T-helper 2 cell (primary cell): Measurements from ENCODE around the gene ABCA13.

Experiments used
- DNase-seq, 5 experiments: peaks; one replicate each; pipeline versions ENCODE4 v3.0.0 to v3.0.0-alpha.2; 2012 to 2022

Gene ABCA13

DNA sequence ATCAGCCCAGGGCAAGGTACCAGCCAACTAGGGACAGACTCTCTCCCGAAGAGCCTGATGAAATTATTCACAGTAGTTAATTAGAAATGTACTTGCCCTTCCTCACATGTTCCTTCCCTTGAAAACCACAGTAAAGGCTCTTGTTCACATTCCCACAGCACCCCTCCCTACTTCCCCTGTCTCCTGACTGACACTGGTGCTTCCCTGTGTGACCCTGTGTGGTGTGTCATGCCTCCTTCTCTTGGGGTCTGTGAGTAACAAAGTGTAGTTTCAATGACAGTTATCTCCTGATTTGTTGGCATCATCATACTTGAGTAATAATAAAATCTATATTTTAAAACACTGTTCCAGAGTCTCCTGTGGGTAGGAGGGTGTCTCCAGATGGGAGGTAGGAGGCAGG lies 209.7 kb downstream of the ABCA13 start:
- no peak for DNase-seq

GRCh38 chr7:48381571-48381970 lies 210.3 kb downstream of the ABCA13 start:
- DNase-seq = no peak

DNA sequence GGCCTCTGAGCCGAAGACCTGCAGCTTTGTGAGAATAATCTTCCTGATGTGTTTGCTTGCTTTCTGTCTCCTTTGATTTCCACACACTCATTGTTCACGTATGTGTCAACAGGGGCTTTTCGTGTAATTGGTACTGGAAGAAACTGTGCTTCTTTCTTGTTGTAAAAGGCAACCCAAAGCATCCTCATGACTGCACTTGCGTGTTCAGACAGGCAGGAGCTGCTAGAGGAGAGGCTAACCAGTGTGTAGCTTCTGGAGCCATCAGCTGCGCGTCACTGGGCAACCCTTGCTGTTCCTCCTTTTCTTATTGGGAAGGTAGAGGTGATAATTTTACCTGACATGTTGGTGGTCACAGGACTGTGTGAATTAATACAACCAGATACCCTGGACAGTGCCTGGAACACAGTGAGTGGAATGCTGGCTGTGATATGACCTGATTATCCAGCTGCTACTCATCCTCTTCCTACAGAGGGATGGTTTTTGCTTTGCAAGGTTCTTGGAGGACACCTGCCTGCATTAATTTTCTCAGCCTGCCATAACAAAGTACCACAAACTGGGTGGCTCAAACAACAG lies 213.0 kb downstream of the ABCA13 start:
- DNase-seq = no peak

GRCh38 chr7:48387932-48388331 lies 216.7 kb downstream of the ABCA13 start:
- no peak for DNase-seq

GRCh38 chr7:48388911-48389310 lies 217.7 kb downstream of the ABCA13 start:
- no peak for DNase-seq

GRCh38 chr7:48389977-48390376 lies 218.7 kb downstream of the ABCA13 start:
- DNase-seq = peak in 1 of 5 experiments; percentile 2

DNA sequence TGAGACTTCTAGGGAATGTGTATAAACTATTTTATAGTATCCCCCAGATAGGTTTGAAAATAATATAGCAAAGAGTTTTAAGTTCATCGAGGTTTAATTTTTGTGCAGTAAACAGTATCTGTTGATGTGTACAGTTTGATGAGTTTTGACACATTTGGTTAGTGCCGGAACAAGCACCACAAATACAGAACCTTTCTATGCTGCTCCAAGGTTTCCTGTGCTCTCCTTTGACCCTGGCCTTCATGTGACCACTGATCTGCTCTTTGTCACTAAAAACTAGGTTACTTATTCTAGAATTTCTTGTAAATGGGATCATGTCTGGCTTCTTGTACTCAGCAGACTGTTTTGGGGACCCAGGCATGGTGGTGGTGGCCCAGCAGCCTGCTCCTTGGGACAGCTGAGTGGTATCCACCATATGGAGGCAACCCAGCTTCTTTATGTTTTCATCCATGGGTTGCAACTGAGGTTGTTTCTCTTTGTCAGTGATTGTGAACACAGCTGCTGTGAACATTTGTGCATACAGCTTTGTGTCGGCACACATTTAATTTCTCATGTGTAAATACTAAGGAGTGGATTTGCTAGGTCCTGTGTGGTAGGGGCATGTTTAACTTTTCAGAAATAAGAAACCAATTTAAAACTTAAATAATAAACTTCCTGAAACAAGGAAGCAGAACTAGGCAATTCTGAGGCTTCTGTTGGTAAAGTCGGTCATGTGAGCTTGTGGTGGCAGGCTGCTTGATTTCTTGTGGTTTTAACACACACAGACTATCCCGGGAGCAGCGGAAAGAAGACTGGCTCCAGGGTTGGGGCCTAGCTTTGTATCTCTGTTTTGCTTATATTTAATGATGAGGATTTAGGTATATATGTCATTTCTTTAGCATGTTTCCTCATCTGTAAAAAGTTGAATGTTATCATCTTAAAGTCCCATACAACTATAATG lies 219.4 kb downstream of the ABCA13 start:
- no peak for DNase-seq

DNA sequence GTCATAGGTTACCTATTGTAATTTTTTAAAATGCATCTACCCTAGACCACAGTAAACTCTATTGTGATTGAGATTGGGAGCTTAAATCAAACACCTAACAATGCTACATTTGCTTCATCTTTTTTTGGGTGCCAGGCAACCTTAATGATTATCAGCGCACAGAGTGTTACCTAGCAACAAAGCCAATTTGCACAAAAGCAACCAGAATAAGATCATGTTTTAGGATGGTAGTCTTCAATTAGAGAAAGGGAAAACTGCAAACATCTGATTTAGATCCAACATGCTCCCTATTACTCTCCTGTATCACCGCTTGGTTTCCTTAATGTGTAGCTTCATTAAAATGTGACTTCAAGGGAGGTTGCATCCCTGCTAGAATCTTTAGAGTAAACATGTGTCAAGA lies 226.9 kb downstream of the ABCA13 start:
- no peak for DNase-seq

DNA sequence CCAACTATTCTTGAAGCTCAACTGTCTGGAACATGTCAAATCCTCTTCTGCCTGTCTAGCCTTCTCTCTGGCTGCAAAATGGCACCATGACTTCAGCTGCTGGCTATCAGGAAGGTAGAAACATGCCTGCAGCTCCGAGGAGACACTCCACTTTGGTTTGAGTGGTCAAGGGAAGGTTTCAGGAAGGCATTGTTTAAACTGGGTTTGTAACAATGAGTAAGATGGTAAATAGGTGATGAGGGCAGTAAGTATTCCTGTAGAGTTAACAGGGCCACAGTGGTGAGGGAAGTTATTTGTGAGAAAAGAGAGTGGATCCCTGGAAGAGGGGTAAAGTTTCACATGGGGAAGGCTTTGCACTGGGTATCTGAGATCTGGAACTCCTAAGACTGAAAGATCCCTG lies 231.5 kb downstream of the ABCA13 start:
- no peak for DNase-seq

DNA sequence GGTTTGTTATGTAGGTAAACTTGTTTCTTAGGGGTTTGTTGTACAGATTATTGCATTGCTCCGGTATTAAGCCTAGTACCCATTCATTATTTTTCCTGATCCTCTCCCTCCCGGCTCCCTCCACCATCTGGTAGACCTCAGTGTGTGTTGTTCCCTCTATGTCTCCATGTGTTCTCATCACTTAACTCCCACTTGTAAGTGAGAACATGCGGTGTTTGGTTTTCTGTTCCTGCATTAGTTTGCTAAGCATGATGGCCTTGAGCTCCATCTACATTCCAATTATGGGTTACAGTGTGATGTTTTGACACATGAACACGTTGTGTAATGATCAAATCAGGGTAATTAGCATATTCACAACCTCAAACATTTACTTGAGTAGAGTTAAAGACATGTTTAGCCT lies 237.5 kb downstream of the ABCA13 start:
- no peak for DNase-seq

DNA sequence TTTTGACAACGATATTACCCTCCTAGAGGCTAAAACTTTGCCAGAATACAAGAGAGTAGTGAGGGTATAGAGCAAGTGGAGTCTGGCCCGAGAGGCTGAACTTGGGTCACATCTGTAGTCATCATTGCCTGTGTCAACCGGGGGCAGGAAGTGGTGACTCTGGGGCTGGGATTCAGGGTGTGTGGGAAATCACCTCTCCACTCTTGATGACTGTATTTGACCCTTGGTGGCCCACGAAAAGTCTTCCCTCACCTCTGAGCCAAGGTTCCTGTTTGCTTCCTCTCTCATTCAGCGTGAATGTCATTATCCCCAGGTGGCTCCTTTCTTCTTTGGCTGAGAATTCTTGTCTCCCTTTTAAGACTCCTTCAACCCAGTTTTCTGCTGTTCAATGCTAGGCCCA lies 240.4 kb downstream of the ABCA13 start:
- peak in 1 of 5 experiments; percentile 26 for DNase-seq

- no peak for DNase-seq
These were observed 242.9 kb downstream of the ABCA13 start for GRCh38 chr7:48414011-48414732.

DNA sequence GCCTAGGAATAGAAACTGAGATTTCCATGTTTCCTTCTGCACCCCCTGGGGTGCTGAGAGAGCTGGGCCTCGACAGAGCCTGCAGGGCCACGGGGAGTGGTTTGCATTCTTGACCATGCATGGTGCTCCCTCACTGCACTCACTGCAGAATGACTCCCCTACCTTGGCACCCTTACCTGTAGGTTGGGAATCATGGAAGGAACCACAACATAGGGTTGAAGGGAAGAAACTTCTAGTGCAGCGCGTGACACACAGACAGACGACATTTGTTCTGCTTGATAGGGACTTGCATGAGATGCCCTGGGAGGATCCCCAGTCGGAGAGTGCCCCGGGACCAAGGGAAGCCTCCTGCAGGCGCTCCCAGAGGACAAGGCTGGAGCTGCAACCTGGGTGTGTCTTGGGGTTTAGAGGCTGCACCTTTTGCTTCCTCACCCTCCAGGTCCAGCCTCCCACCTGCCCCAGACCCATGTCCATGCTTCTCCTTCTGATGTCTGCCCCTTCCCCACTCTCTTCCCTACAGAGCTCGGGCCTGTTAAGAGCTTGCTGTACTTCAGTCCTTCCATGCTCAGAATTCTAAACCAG lies 245.2 kb downstream of the ABCA13 start:
- DNase-seq = no peak

DNA sequence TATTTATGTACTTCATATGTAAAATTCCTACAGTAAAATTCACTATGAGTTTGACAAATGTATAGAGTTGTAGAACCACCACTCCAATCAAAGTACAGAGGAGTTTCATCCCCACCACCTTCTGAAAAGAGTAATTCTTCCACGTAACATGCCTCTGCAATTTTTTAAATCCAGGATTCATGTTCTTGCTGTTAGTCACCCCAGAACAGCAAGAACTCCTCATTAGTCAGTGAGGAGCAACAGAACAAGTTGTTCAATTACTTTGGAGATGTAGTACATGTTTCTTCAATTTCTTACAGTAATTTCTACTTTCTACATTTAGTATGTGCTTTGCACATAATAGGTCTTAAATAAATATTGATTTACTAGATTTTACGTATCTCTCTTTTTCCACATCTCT lies 248.1 kb downstream of the ABCA13 start:
- no peak for DNase-seq

DNA sequence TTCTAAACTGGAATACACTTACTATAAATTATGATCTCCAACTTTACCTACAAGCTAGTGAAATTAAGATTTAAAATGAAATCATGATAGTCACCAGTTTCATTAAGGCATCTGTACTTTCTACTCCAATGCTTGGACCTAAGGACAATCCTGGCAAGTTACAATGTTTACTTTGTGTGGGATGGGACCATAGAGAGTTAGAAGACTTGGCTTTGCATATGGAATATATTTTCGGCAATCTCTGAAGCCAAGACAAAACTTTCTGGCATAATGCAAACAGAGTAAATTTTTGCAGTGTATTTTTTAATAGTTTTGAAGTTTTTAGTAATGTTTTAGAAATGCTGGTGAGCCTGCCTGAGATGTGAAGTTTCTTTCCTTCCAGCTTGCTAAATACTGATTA lies 248.9 kb downstream of the ABCA13 start:
- DNase-seq = no peak

DNA sequence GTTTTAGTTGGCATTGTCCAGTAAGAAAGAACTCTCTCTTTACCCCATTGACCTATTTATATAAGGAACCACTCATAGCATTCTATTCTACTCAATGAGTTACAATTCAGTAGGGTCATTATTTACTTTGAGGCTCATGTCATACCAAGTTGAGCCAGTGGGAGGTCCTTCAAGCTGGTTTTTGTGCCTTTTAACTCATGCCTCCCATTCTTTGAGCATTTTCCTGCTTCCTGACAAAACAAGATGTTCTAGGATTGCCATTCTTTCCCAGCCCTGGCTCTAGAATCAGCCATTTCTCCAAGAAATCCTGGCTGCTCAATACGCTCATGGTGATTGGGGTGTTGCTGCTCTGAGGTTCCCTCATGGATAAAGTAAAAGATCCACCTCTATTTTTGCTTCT lies 250.1 kb downstream of the ABCA13 start:
- no peak for DNase-seq

DNA sequence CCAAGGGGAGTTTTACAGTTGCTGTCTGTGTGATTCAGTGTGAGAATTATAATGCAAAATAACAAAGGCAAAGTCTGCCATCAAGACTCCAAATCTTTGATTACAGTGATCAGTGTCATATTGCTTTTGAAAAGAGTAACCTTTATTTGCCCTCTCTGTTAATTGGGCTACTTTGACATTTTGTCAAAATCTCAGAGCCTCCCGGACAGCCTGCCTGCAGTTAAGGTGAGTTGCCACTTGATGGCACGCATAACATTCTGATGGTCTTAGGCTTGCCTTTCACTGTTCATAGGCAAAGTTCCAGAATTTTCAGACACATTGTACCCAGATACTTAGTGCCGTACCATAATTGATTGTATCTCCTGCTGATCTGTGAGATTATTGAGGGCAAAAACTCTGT lies 253.5 kb downstream of the ABCA13 start:
- no peak for DNase-seq

DNA sequence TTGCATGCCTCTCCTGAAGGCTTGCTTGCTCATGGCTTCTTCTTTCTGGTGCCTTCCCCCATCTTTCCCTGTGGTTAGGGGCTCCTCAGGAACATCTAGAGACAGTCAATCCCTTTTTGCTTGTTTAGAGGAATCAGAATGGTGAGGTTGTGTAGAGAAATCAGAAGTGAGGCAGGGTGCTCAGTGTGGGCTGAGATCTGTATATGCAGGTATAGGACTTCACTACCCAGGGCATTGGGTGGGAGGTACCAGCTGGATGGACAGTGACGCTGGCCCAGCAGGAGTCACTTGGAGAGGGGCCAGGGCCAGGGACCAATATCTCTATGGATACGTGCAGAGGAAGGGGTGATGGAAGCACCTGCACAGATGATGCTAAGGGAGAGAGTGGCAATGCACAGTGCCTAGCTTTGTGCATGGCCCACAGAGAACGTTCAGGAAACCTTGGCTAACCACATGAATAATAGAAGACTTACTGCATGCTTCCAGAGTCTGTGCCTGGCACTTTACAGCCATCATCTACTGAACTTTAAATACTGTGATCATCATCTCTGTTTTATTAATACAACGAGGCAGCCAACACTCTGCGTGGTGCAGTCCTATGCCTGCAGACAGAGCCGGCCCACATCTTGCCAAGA lies 255.2 kb downstream of the ABCA13 start:
- no peak for DNase-seq

DNA sequence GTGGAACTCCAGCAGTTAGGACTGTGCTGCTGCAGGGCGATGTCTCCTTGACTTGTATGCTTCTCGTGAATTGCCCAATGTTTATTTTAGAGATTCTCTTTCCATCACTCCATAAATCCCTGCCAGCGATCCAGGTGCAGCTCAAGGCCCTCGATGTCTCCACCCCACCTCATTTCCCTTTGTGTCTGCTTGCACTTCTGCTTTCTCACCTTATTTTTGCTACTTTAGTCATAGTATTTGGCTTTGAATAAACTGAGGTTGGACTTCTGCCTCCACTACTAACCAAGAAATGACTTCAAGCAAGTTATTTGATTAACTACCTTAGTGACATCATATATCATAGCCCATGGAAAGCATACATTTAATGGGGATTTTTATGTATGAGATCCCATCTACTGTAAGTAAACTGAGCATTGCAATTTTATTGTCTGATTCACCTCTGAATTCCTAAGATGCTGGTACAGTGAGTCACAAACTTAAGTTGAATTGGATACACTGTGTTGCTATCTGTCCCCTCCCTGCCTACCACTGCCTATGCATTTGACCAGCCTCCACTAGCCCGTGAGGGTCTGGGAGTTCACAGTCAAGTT lies 255.8 kb downstream of the ABCA13 start:
- no peak for DNase-seq

DNA sequence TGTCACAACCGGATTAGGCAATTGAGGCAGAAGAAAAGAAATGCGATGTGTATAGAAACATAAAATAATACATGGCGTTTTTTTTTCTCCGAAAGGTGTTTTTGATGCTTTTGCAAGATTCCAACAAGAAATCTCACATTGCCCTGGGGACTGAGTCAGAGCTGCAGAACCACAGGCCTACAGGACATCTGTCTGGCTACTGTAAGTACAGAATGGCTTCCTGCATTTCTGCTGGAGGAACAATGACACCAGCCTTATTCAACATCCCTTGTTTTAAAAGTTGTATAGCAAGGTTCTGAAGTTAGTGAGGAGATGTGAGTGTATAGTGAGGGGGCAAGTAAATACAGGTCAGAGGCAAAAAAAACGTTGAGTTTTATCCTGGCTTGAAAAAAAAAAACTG lies 256.4 kb downstream of the ABCA13 start:
- no peak for DNase-seq

DNA sequence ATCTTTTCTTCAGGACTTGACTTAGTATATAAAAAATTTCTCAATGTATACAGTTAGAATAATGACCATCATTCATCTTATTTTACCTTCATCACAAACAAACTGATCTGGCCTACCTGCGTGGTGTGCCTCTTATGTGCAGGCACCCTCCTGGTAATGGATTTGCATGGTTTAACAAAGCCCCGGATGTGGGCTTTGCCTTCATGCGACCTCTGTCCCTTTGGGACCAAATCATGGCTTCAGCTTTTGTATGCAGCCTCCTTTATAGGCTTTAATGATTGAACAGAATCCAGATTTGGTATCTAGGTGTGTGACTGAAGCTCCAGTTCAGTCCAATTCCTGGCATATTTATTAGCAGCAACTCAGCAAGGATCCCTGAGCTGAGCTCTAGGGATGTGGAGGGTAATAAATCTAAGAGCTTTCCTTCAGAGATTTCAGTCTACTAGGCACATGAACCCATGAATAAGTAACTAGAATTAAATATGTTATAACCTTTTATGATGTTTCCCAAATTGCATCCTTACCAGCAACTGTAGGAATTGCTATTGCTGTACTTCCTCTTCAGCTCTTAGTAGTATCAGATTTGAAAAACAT lies 256.9 kb downstream of the ABCA13 start:
- DNase-seq = no peak

- no peak for DNase-seq
These were observed 257.9 kb downstream of the ABCA13 start for GRCh38 chr7:48429117-48429516.
